Ramos (cell line): ENCODE data around the gene VPS29.
"Not testable (repeated sequence)": the region's sequence is repeated elsewhere in the genome, so short reads cannot be mapped to it uniquely, and the experiment has no call there.

Source experiments
- in situ Hi-C: fragments of 300-500 bp; cut with MboI; formaldehyde crosslinking; loops from one replicate; pipeline ENCODE4 v1.14.3; 2022; ENCODE audit warnings: low sequenced_read_pairs; ENCODE audit not compliant: unreplicated experiment

Gene VPS29

GRCh38 chr12:110501752-110502738 lies at the start of gene VPS29, which contains the start of gene RAD9B:
VPS29 (minus strand) TSS chr12:110502111; CDS start chr12:110502051, 60 bp downstream.
RAD9B (plus strand) TSS chr12:110502331; CDS start chr12:110502338, 7 bp downstream.
- in situ Hi-C loops: loop anchor here (5.0 kb wide), 1 partner anchor 45 kb away; no protein-coding TSS in a partner anchor

DNA sequence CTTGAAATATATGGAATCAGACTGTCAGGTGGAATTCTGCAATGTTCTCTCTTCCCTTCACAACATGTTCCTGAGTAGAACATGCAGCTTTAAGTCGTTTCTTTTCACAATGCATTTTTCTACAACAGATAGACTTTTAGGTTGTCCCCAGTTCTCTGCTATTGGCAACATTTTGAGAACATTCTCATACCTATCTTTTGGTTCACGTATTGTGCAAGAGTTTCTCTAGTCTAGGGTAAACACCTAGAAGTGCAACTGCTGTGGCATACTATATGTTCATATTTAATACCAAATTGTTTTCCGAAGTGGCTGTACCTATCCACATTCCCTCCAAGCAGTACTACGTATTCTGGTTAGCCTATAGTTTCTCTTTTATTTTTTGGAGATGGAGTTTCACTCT lies 49.1 kb upstream of the VPS29 start:
- in situ Hi-C loops: no loop called here

DNA sequence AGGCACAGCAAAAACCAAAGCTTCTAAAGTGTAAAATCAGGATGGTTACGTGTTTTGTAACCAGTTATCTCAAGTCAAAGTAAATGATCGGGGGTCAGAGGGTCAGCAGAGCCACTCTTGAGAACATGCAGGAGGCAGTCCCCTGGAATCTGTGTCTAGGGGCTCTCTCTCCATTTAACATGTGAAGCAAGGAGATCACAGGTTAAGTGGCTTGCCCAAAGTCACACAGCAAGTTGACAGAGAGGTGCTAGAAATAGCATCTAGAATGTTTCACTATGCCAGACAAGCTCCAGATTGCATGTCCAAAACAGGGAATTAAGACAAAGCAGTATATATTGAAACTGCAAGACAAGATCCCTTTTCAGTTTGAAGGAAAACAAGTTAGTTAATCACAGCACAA lies 47.8 kb upstream of the VPS29 start:
- in situ Hi-C loops: no loop called here

DNA sequence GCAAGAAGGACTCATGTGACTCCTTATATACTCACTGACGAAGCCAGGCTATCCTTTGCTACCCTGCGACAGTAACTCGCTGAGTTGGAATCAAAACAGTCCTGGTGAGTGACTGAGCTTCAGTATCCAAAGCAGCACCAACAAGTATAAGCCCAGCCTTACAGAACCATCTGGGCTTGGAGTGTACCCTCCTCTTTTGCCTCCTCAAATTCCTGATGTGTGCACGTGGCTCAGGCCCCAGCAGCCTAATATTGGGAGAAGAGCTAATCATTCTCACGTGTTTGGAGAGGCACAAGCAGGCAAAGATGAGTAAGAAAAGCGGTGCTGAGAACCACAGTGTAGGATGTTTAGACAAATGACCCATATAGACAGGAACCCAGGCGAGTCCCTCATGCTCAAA lies 46.8 kb upstream of the VPS29 start:
- in situ Hi-C loops: no loop called here

- in situ Hi-C loops: no loop called here
These were observed 45.2 kb upstream of the VPS29 start for GRCh38 chr12:110547090-110547489.

DNA sequence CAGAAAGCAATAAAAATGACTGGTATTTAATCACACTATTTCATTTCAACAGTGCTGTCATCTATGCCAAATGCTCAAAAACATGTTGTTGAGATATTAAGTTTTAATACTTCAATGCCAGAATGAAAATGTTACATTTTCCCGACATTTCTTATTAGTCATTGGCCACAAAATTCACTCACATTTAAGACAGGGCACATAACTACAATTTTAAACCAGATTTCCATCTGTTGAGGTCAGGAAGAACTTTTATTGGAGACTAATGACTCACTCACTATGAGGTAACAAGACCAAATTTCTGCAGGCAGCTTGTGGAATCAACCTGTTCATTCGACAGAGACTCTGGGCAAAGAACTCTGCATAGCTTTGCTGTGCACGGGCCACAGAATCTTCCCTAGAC lies 44.4 kb upstream of the VPS29 start:
- in situ Hi-C loops: no loop called here

GRCh38 chr12:110545812-110546211 lies 43.9 kb upstream of the VPS29 start:
- in situ Hi-C loops: no loop called here

GRCh38 chr12:110545259-110545658 lies 43.3 kb upstream of the VPS29 start:
- in situ Hi-C loops: not testable (repeated sequence)

- in situ Hi-C loops: no loop called here
These were observed 42.1 kb upstream of the VPS29 start for GRCh38 chr12:110543965-110544364.

DNA sequence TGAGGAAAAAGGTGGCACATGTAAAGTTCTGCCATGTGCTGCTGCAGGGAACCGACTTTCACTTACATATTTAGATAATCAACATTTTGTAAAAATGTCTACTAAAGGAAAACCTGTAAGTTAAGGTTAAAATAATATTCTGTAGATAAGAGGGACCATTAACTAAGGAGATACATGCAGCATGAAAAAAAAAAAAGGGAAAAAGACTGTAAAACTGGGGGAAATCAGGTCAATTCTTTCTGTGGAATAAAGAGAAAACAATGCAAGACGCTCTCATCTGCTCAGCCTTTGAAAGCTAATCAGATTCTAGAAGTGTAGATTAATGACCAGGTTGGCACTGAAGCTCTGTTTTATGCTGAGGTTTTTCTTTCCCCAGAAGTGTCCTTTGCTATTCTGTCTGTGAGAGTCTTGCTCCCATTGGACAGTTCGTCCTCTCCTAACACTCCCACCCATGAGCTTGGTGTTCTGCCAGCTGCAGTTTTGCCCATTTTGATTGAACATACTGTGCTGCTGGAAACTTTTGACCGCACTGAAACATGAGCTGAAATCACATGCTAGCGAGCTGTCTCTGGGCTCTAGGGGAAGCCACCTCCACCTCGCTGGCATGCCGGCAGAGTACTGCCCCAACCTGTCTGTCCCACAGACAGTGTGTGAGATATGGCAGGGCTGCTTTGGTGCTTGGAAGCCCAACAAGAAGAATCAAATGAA lies 41.5 kb upstream of the VPS29 start:
- in situ Hi-C loops: no loop called here

- in situ Hi-C loops: no loop called here
These were observed 38.1 kb upstream of the VPS29 start for GRCh38 chr12:110540048-110540447.

DNA sequence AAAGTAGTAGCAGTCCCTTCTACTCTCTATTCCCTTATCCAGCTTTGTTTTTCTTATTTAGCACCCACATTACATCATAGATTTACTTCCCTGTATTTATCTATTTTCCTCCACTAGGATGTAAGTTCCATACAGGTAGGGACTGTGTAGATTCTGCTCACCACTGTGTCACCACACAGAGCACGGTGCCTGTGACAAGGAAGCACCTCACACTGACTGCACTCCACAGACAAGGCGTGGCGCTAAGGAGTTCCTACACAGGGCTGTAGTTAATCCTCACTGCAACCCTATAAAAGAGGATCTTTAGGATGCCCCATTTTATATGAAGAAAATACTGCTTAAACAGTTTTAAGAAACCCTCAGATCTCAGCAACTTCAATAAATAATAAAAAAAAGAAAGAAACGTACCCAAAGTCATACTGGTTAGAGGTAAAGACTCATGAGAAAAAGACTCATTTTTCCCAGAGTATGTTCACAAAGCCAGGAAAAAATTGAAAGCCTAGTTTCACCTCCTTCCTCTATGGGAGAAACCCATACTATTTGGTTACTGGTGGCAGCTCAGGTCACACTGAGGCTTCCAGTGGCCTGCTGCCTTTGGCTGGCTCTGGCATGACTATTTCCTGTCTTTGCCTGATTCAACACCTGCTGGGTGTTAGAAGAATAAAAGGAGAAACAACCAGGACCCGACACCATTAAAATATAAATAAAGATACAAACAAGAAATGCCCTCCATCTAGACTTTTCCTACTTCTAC lies 37.1 kb upstream of the VPS29 start:
- in situ Hi-C loops: no loop called here

- in situ Hi-C loops: no loop called here
These were observed 35.9 kb upstream of the VPS29 start for GRCh38 chr12:110537605-110538409.

GRCh38 chr12:110536834-110537604 lies 35.1 kb upstream of the VPS29 start:
- in situ Hi-C loops: no loop called here

- in situ Hi-C loops: no loop called here
These were observed 32.9 kb upstream of the VPS29 start for GRCh38 chr12:110534811-110535210.

DNA sequence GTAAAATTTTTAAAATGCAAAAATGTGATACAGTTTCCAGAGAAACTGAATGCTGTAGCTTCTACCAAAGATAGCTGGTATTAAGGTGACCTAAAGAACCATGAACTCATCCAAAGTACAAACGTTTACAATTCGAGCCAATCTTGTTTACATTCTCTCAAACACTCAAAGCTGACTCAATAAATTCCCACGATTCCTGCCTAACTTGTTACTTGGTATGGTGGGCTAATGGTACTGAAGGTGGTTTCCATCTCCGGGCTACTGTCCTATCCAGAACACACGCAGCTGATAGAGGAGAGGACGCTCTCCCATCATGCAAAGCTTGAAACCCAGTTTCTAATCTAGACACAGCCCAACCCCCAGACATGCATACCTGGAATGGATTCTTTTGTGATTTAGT lies 31.7 kb upstream of the VPS29 start:
- in situ Hi-C loops: no loop called here

DNA sequence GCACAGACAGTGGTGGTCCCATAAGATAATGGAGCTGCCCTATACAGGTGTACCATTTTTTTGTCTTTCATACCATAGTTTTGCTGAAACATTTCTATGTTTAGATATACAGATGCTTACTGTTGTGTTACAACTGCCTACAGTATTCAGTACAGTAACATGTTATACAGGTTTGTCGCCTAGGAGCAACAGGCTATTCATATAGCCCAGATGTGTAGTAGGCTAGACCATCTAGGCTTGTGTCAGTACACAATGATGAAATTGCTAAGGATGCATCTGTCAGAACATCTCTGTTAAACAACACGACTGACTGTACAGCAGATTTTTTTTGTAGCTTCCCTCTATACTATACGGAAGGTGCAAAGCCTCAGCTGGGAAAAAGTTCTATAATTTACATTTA lies 30.7 kb upstream of the VPS29 start:
- in situ Hi-C loops: no loop called here

DNA sequence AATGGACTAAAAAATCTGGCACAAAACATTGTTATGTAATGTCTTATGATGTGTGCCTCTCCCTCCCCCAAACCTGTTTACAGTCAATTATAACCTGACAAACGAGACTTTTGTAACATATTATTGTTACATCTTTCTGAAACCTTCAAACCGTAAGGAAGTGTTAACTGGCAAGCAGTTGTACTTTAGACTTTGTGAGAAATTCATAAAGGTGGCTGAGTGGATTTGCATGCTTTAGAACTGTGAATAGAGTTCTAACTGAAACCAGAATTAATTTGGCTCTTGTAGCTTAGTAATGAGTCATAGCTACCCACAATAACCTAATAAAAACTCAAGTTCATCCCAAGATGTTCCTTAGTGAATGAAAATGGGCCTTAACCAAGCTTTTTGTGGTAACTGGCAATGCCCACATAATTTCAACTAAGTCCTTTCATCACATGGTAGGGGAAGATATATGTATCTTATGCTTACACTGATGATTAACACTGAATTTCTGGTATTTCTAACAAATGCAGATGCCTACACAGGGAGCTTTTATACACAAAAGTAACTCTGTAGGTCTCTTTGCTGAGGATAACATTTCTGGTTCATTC lies 29.9 kb upstream of the VPS29 start:
- in situ Hi-C loops: no loop called here

DNA sequence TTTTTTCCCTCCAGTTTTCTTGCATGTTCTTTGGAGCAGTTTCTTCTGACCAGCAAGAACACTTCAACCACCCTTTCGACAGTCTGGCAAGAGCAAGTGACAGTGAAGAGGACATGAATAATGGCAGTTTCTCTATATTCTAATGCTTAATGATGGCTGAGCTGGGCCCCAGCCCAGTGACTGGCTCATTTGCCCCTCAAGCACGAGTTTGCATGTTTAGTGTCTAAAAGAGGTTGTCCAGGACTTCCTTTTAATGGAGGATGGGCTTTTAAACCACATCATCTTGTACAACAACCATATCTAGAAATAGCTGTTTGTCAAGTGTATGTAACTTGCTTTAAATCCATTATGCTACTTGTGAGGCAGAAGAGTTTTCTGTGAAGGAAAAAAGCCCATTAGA lies 28.6 kb upstream of the VPS29 start:
- in situ Hi-C loops: no loop called here
